Mesenchymal stem cell (in vitro differentiated cells and primary cell): ENCODE results near the gene KPNA6.
A peak's percentile ranks its signal among the peaks of the same experiment; 100 is the strongest.

Source experiments
- DNase-seq: peaks from one replicate; pipeline ENCODE4 v3.0.0-alpha.2; 2013
- H2AFZ ChIP-seq: one replicate; pipeline ENCODE4 v1.6.1; 2013; ENCODE audit warnings: low read depth, mild to moderate bottlenecking, control low read depth, inconsistent platforms, low read length, moderate library complexity
- H2AK5ac ChIP-seq: 2 replicates; pipeline ENCODE4 v1.6.1; 2013; ENCODE audit warnings: low read length, moderate library complexity, mild to moderate bottlenecking, inconsistent platforms; ENCODE audit not compliant: severe bottlenecking
- H2BK120ac ChIP-seq: one replicate; pipeline ENCODE4 v1.6.1; 2013; ENCODE audit warnings: low read depth, mild to moderate bottlenecking, inconsistent platforms, low read length, moderate library complexity
- H2BK12ac ChIP-seq, 2 experiments: one replicate each; pipeline ENCODE4 v1.6.1; 2013; ENCODE audit warnings: inconsistent platforms in 2 of 2, low read length in 2 of 2, mild to moderate bottlenecking in 2 of 2, moderate library complexity in 2 of 2, control low read depth in 1 of 2
- H2BK15ac ChIP-seq: one replicate; pipeline ENCODE4 v1.6.1; 2013; ENCODE audit warnings: mild to moderate bottlenecking, low read depth, inconsistent platforms; ENCODE audit not compliant: poor library complexity, severe bottlenecking
- H2BK5ac ChIP-seq: 2 replicates; pipeline ENCODE4 v1.6.1; 2013; ENCODE audit warnings: low read depth, mild to moderate bottlenecking, low read length, control low read depth, inconsistent platforms; ENCODE audit not compliant: poor library complexity, severe bottlenecking
- H3K14ac ChIP-seq, 2 experiments: one replicate each; pipeline ENCODE4 v1.6.1; 2013; ENCODE audit warnings: inconsistent platforms in 2 of 2, low read length in 2 of 2, control low read depth in 1 of 2, mild to moderate bottlenecking in 1 of 2, moderate library complexity in 1 of 2
- H3K18ac ChIP-seq, 2 experiments: one replicate each; pipeline ENCODE4 v1.6.1; 2013; ENCODE audit warnings: inconsistent platforms in 2 of 2, low read length in 2 of 2, control low read depth in 1 of 2, low read depth in 1 of 2, mild to moderate bottlenecking in 1 of 2
- H3K23ac ChIP-seq, 2 experiments: one replicate each; pipeline ENCODE4 v1.6.1; 2013; ENCODE audit warnings: inconsistent platforms in 2 of 2, low read length in 2 of 2, mild to moderate bottlenecking in 2 of 2, moderate library complexity in 2 of 2, control low read depth in 1 of 2
- H3K27ac ChIP-seq: 2 replicates; pipeline ENCODE4 v1.5.1; 2013; ENCODE audit warnings: mild to moderate bottlenecking, moderate library complexity, low read length, control low read depth, inconsistent platforms; ENCODE audit not compliant: poor library complexity, severe bottlenecking
- H3K27me3 ChIP-seq, 2 experiments: 2 replicates each; pipeline versions ENCODE4 v1.6.1 to v1.7.0; 2013; ENCODE audit warnings: low read length in 2 of 2, mild to moderate bottlenecking in 2 of 2, moderate library complexity in 2 of 2, control low read depth in 1 of 2, inconsistent platforms in 1 of 2; ENCODE audit not compliant: control insufficient read depth in 1 of 2, insufficient read depth in 1 of 2
- H3K36me3 ChIP-seq, 2 experiments: 2 replicates each; pipeline versions ENCODE4 v1.6.1 to v1.7.0; 2013; ENCODE audit warnings: low read length in 2 of 2, control low read depth in 1 of 2, inconsistent platforms in 1 of 2, low read depth in 1 of 2, mild to moderate bottlenecking in 1 of 2; ENCODE audit not compliant: insufficient read depth in 2 of 2, control insufficient read depth in 1 of 2
- H3K4ac ChIP-seq, 2 experiments: one replicate each; pipeline ENCODE4 v1.6.1; 2013; ENCODE audit warnings: inconsistent platforms in 2 of 2, low read length in 2 of 2, mild to moderate bottlenecking in 2 of 2, moderate library complexity in 2 of 2, control low read depth in 1 of 2, low read depth in 1 of 2
- H3K4me1 ChIP-seq: 2 replicates; pipeline ENCODE4 v1.6.1; 2013; ENCODE audit warnings: low read depth, low read length, control low read depth; ENCODE audit not compliant: control insufficient read depth, insufficient read depth
- H3K4me2 ChIP-seq: 2 replicates; pipeline ENCODE4 v1.6.1; 2013; ENCODE audit warnings: low read length, mild to moderate bottlenecking, inconsistent platforms; ENCODE audit not compliant: poor library complexity, severe bottlenecking
- H3K4me3 ChIP-seq, 2 experiments: 2 replicates each; pipeline versions ENCODE4 v1.5.1 to v1.7.0; 2013; ENCODE audit warnings: low read length in 2 of 2, mild to moderate bottlenecking in 2 of 2, control low read depth in 1 of 2, low read depth in 1 of 2; ENCODE audit not compliant: insufficient read depth in 1 of 2
- H3K79me1 ChIP-seq: replicated peaks from 2 replicates; pipeline ENCODE4 v1.6.1; 2013; ENCODE audit warnings: mild to moderate bottlenecking, control low read depth, low read length, inconsistent platforms; ENCODE audit not compliant: poor library complexity, severe bottlenecking
- H3K9ac ChIP-seq: 2 replicates; pipeline ENCODE4 v1.7.0; 2013; ENCODE audit warnings: mild to moderate bottlenecking, low read length, moderate library complexity
- H3K9me3 ChIP-seq: 2 replicates; pipeline ENCODE4 v1.7.0; 2013; ENCODE audit warnings: mild to moderate bottlenecking, low read length; ENCODE audit not compliant: control insufficient read depth
- H4K8ac ChIP-seq: one replicate; pipeline ENCODE4 v1.6.1; 2013; ENCODE audit warnings: inconsistent platforms, mild to moderate bottlenecking, low read length, moderate library complexity
- H4K91ac ChIP-seq: one replicate; pipeline ENCODE4 v1.6.1; 2013; ENCODE audit warnings: mild to moderate bottlenecking, low read length, inconsistent platforms
- WGBS: methylation state at CpG from one replicate; pipeline ENCODE4 v1.1.7; 2013; ENCODE audit warnings: mixed read lengths; 5-methylcytosine and 5-hydroxymethylcytosine counted together

KPNA6 gene

DNA sequence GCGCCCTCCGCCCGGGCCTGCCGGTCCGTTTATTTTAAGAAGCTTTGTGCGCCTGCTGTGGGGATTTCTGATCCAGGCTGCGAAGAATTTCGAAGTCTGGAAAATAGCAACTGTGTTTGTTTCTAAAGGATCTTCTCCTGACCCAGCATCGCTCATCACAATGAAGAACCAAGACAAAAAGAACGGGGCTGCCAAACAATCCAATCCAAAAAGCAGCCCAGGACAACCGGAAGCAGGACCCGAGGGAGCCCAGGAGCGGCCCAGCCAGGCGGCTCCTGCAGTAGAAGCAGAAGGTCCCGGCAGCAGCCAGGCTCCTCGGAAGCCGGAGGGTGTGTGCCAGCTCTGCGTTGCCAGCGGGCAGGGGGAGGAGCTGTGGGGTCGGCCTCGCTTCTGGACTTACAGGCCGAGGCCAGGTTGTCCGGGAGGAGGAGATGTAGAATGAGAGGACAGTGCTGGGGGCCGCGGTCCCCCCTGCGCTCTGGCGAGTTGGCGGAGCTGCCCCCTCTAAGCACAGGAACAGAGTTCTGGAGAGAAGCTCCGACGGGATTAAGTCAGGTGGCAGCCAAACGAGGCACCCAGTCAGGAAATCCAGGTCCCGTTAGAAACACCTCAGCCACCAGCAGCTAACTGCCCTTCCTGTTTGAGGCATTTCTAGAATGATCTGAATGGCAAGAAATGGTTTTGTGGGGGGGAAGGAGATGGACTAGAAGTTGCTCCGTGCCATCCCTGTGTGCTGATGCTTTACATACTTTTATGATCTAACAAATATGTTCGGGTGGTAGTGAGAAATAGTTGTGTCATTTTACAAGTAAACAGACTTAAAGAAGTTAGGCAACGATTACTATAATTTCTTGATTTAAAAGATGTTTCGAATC, 72.6 kb downstream of the KPNA6 start:
- no peaks in the 10 kb centered on the region for H3K27me3 ChIP-seq
- H3K14ac ChIP-seq = peak overlapping the region in 1 of 2 experiments; percentile 82
- peak overlapping the region; percentile 95 for H2BK120ac ChIP-seq
- peak overlapping the region; percentile 18 for H2AFZ ChIP-seq
- 14% methylated on average over 28 of the region's 36 CpGs for WGBS
- peak overlapping the region; percentile 67 for H4K91ac ChIP-seq
- H3K4me1 ChIP-seq = peaks cover 16% of the 10 kb centered on the region
- peaks cover 5% of the 10 kb centered on the region for H3K79me1 ChIP-seq
- H3K4ac ChIP-seq = peak overlapping the region; percentile 66 to 93
- H4K8ac ChIP-seq = peak overlapping the region; percentile 72
- peak overlapping the region; percentile 52 for H2AK5ac ChIP-seq
- peak overlapping the region; percentile 87 for H2BK15ac ChIP-seq
- DNase-seq = peak; percentile 67
- peak overlapping the region; percentile 100 for H3K9ac ChIP-seq
- peak overlapping the region; percentile 98 for H3K27ac ChIP-seq
- H3K4me3 ChIP-seq = peak overlapping the region; percentile 67 to 96
- H2BK5ac ChIP-seq = peak overlapping the region; percentile 98
- peak overlapping the region; percentile 42 to 88 for H3K23ac ChIP-seq
- peak overlapping the region; percentile 58 to 67 for H3K18ac ChIP-seq
- no peaks in the 10 kb centered on the region for H3K9me3 ChIP-seq
- H2BK12ac ChIP-seq = peak overlapping the region in 1 of 2 experiments; percentile 66
- peaks cover 27 to 47% of the 10 kb centered on the region in 2 experiments for H3K36me3 ChIP-seq
- peak overlapping the region; percentile 89 for H3K4me2 ChIP-seq

DNA sequence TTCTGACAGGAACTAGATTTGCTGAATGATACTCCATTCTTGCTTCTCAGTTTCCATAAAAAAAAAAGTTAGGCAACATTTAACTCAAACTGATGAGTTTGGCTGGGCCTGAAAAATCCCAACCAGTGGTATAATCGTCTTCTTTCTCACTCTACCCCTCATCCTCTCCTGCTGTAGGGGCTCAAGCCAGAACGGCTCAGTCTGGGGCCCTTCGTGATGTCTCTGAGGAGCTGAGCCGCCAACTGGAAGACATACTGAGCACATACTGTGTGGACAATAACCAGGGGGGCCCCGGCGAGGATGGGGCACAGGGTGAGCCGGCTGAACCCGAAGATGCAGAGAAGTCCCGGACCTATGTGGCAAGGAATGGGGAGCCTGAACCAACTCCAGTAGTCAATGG, 73.2 kb downstream of the KPNA6 start:
- Histone ChIP-seq H2BK12ac (no peak overlapping the region), H2AFZ (no peak overlapping the region), H2AK5ac (no peak overlapping the region), H2BK15ac (no peak overlapping the region), H2BK5ac (no peak overlapping the region), H4K91ac (no peak overlapping the region), H4K8ac (no peak overlapping the region), H3K4me3 (peak overlapping the region in 1 of 2 experiments; percentile 96), H2BK120ac (no peak overlapping the region), H3K4ac (no peak overlapping the region), H3K18ac (no peak overlapping the region), H3K27me3 (no peaks in the 10 kb centered on the region), H3K4me1 (peaks cover 17% of the 10 kb centered on the region), H3K36me3 (peaks cover 27 to 50% of the 10 kb centered on the region in 2 experiments), H3K79me1 (peaks cover 5% of the 10 kb centered on the region), H3K27ac (no peak overlapping the region), H3K23ac (no peak overlapping the region), H3K4me2 (peak overlapping the region; percentile 89), H3K9ac (peak overlapping the region; percentile 100), H3K9me3 (no peaks in the 10 kb centered on the region), H3K14ac (no peak overlapping the region)
- no peak for DNase-seq
- WGBS = 86% methylated on average over 9 of the region's 9 CpGs

DNA sequence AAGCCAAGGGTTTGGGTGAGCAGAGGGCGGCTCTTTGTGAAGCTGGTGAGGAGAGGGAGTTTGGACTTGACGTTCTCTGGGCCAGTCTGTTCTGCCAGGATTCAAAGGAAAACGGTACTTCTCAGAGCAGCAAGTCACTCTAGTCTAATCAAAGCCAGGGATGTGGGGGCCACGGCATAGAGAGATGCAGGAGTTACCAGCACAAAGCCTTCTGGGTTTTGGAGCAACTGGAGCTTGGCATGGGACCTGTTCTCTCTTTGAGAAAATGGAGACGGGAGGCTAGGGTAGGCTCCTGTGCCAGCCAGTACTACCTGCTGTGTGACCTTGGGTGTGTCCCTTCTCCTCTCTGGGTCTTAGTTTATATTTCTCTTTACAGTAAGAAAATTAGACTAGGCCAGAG, 73.7 kb downstream of the KPNA6 start:
- Histone ChIP-seq H3K27ac (no peak overlapping the region), H3K4me3 (peak overlapping the region in 1 of 2 experiments; percentile 96), H2BK120ac (no peak overlapping the region), H4K91ac (no peak overlapping the region), H2BK12ac (no peak overlapping the region), H4K8ac (no peak overlapping the region), H3K14ac (no peak overlapping the region), H3K4me2 (peak overlapping the region; percentile 89), H3K4me1 (peaks cover 18% of the 10 kb centered on the region), H2AFZ (no peak overlapping the region), H3K27me3 (no peaks in the 10 kb centered on the region), H3K4ac (no peak overlapping the region), H3K36me3 (peaks cover 27 to 50% of the 10 kb centered on the region in 2 experiments), H3K9me3 (no peaks in the 10 kb centered on the region), H3K79me1 (peaks cover 5% of the 10 kb centered on the region), H3K23ac (no peak overlapping the region), H2AK5ac (no peak overlapping the region), H2BK5ac (no peak overlapping the region), H3K18ac (no peak overlapping the region), H3K9ac (peak overlapping the region; percentile 100), H2BK15ac (no peak overlapping the region)
- DNase-seq = no peak
- 94% methylated on average over 5 of the region's 5 CpGs for WGBS

DNA sequence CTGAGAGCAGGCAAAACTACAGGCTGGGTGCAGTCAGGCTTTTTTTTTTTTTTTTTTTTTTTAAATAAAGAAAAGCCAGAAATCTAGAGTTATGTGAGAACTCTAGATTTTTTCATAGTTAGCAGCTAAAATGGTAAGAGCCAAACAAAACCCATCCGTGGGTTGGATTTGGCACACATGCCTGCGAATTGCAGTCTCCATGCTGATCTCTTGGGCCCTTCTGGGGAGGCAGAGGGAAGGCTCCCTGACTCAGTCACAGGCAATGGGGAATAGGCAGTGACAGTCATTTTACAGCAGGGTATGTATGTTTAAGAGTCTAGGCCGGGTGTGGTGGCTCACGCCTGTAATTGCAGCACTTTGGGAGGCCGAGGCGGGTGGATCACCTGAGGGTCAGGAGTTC, 74.2 kb downstream of the KPNA6 start:
- Histone ChIP-seq H4K8ac (no peak overlapping the region), H3K79me1 (peaks cover 5% of the 10 kb centered on the region), H2BK15ac (no peak overlapping the region), H3K27ac (no peak overlapping the region), H3K14ac (no peak overlapping the region), H3K4ac (no peak overlapping the region), H3K9me3 (no peaks in the 10 kb centered on the region), H2BK120ac (peak overlapping the region; percentile 15), H3K27me3 (no peaks in the 10 kb centered on the region), H3K4me2 (peak overlapping the region; percentile 18), H3K23ac (peak overlapping the region in 1 of 2 experiments; percentile 34), H3K4me1 (peaks cover 18% of the 10 kb centered on the region), H3K4me3 (peak overlapping the region; percentile 1 to 96), H2AK5ac (no peak overlapping the region), H3K9ac (peak overlapping the region; percentile 100), H2BK5ac (no peak overlapping the region), H3K36me3 (peaks cover 30 to 53% of the 10 kb centered on the region in 2 experiments), H4K91ac (no peak overlapping the region), H3K18ac (peak overlapping the region in 1 of 2 experiments; percentile 37), H2BK12ac (no peak overlapping the region), H2AFZ (no peak overlapping the region)
- DNase-seq = no peak
- 98% methylated on average over 6 of the region's 6 CpGs for WGBS
